ENCODE measurements around the gene GDF7. TPM values are rescaled to one million over a fixed set of nuclear protein-coding genes. Genes with fewer than 3 reads are reported as not detected.

The GDF7 gene
- total RNA-seq, 1 experiment from 2014 or later: 0.04 TPM

- Histone ChIP-seq H3K79me2 (ENCODE audit: insufficient read depth, low read length) (no peaks in the 10 kb centered on the region), H2BK120ac (ENCODE audit: low read depth, low read length, poor library complexity, severe bottlenecking) (no peak overlapping the region), H4K20me1 (ENCODE audit: control insufficient read depth, insufficient read depth, insufficient read length) (no peaks in the 10 kb centered on the region), H2BK5ac (ENCODE audit: insufficient read length, low read length) (no peak overlapping the region), H2BK12ac (ENCODE audit: insufficient read length, low read depth, low read length) (no peak overlapping the region), H2BK20ac (ENCODE audit: low read depth, low read length, poor library complexity, severe bottlenecking) (no peak overlapping the region), H3K56ac (ENCODE audit: insufficient read length, low read depth, low read length) (no peak overlapping the region), H3K23me2 (ENCODE audit: insufficient read length, low read depth, low read length, poor library complexity, severe bottlenecking) (no peaks in the 10 kb centered on the region), H4K91ac (ENCODE audit: insufficient read length, low read depth, low read length) (no peak overlapping the region), H3K27ac (ENCODE audit: insufficient read length, low read depth, low read length) (no peak overlapping the region), H3K79me1 (ENCODE audit: insufficient read depth, low read depth, low read length, poor library complexity, severe bottlenecking) (no peaks in the 10 kb centered on the region), H2AFZ (ENCODE audit: low read length) (no peak overlapping the region), H3K9me3 (ENCODE audit: control insufficient read depth, low read depth, low read length) (no peaks in the 10 kb centered on the region), H2BK15ac (ENCODE audit: low read depth, low read length) (no peak overlapping the region), H3K4ac (ENCODE audit: low read depth, low read length) (no peak overlapping the region), H3K4me2 (ENCODE audit: insufficient read depth, insufficient read length, low read length) (no peak overlapping the region), H3K23ac (ENCODE audit: insufficient read length, low read depth, low read length) (no peak overlapping the region), H4K5ac (ENCODE audit: insufficient read length, low read depth, low read length) (no peak overlapping the region), H3T11ph (ENCODE audit: low read length) (no peak overlapping the region), H3K27me3 (ENCODE audit: insufficient read depth, low read length) (no peaks in the 10 kb centered on the region), H4K8ac (replicated peaks; ENCODE audit: insufficient read length, low read depth, low read length) (no peak overlapping the region), H3K4me1 (ENCODE audit: insufficient read depth, low read length) (no peaks in the 10 kb centered on the region), H2AK5ac (ENCODE audit: insufficient read length, low read length) (no peak overlapping the region), H3K14ac (ENCODE audit: insufficient read depth, low read length) (no peak overlapping the region), H3K18ac (ENCODE audit: insufficient read length, low read depth, low read length) (no peak overlapping the region), H3K9ac (ENCODE audit: extremely low read depth, insufficient read length, low read length) (no peak overlapping the region)
- DNase-seq: no peak
- Mint-ChIP-seq H3K4me1 (no peaks in the 10 kb centered on the region), H3K36me3 (ENCODE audit: insufficient read depth in 1 of 3, low read depth in 3 of 3) (peaks cover 7 to 15% (median 11%) of the 10 kb centered on the region in 3 experiments; a peak in 6 of 7 replicates), H3K9me3 (no peaks in the 10 kb centered on the region), H3K27ac (no peak overlapping the region), H3K27me3 (ENCODE audit: low read depth) (no peaks in the 10 kb centered on the region), H3K4me3 (no peak overlapping the region)
- WGBS (ENCODE audit: extremely low coverage, insufficient read length, low lambda C conversion rate): no CpG with 5 or more reads among the region's 4 CpGs
- TF ChIP-seq, protein P1, sequence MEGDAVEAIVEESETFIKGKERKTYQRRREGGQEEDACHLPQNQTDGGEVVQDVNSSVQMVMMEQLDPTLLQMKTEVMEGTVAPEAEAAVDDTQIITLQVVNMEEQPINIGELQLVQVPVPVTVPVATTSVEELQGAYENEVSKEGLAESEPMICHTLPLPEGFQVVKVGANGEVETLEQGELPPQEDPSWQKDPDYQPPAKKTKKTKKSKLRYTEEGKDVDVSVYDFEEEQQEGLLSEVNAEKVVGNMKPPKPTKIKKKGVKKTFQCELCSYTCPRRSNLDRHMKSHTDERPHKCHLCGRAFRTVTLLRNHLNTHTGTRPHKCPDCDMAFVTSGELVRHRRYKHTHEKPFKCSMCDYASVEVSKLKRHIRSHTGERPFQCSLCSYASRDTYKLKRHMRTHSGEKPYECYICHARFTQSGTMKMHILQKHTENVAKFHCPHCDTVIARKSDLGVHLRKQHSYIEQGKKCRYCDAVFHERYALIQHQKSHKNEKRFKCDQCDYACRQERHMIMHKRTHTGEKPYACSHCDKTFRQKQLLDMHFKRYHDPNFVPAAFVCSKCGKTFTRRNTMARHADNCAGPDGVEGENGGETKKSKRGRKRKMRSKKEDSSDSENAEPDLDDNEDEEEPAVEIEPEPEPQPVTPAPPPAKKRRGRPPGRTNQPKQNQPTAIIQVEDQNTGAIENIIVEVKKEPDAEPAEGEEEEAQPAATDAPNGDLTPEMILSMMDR (conservative IDR thresholded peaks at IDR 0.05): no peak
Observed at GRCh38 chr2:20687260-20687832, 20.4 kb downstream of the GDF7 start.

All from H9 (cell line).